GM21381 (cell line): ENCODE data around the gene BCL10.
"Not testable (repeated sequence)": the region's sequence is repeated elsewhere in the genome, so short reads cannot be mapped to it uniquely, and the experiment has no call there.

Source experiments
- ATAC-seq: cut with Tn5 transposase; IDR thresholded peaks from one replicate; pipeline ENCODE4 v1.9.1; 2021; ENCODE audit warnings: mild to moderate bottlenecking, moderate library complexity; ENCODE audit not compliant: unreplicated experiment

BCL10 gene

DNA sequence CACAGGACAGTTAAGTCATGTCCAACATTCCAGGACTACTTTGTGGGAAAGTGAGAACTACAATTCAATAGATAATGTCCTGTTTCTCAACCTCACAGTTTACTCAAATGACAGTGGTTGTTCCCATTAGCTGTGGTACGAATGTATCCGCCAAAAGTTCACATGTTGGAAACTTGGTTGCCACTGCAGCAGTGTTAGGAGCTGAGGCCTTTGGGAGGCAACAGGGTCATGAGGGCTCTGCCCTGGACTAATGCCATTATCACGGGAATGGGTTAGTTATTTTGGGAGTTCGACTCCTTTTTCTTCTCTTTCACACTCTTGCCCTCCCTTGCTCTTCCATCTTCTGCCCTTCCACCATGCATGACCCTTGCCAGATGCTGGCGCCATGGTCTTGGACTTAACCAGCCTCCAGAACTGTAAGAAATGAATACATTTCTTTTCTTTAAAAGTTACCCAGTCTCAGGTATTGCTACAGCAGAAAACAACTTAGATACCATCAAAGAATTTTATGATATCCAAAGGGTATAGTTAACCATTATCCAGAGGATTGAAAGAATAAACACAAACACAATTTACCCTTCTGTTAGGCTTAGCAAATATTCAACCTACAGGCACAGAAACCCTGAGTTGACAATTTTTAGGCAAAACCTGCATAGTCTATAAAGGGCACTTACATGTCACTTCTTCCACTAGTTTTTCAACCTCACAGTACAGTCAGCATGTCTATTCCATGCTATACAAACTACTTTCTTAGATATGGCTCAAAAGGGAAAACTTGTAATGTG is 7.4 kb downstream of the BCL10 start:
- ATAC-seq, result no peak

DNA sequence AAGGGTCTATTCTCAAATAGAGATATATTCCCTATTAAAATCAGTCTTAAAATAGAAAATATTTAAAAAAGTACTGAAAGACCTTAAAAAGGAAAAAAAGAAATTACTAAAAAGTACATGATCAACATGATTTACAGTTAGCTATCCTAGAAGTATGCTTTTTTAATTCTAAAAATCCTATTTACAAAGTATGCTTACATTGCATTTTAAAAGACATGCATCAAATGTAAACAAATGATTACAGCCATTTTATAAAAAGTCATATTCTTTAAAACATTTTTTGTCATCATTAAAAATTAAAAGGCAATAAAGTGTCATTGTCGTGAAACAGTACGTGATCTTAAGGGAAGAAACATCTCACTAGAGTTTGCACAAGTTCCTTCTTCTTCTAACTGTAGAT is 9.1 kb downstream of the BCL10 start:
- ATAC-seq, result no peak

- ATAC-seq, result no peak
These were observed 12.3 kb downstream of the BCL10 start for GRCh38 chr1:85264150-85264549.

DNA sequence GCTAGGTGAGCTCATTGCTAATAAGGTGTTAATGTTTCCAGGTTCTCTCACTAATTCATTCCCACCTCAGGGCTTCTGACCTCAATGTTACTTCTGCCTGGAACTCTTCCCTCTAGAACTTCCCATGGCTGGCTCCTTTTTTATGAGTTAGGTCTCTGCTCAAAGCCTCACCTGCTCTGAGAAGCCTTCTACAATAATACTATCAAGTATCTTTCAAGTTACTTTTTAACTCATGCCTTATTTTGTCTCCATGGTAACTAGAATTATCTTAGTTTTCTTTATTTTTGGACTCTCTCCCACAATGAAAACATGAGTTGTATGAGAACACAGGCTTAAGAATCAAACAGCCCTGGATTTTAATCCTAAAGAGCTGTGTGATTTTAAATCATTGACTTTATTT is 13.4 kb downstream of the BCL10 start:
- no peak for ATAC-seq

GRCh38 chr1:85259912-85260274 is 16.5 kb downstream of the BCL10 start:
- no peak for ATAC-seq

DNA sequence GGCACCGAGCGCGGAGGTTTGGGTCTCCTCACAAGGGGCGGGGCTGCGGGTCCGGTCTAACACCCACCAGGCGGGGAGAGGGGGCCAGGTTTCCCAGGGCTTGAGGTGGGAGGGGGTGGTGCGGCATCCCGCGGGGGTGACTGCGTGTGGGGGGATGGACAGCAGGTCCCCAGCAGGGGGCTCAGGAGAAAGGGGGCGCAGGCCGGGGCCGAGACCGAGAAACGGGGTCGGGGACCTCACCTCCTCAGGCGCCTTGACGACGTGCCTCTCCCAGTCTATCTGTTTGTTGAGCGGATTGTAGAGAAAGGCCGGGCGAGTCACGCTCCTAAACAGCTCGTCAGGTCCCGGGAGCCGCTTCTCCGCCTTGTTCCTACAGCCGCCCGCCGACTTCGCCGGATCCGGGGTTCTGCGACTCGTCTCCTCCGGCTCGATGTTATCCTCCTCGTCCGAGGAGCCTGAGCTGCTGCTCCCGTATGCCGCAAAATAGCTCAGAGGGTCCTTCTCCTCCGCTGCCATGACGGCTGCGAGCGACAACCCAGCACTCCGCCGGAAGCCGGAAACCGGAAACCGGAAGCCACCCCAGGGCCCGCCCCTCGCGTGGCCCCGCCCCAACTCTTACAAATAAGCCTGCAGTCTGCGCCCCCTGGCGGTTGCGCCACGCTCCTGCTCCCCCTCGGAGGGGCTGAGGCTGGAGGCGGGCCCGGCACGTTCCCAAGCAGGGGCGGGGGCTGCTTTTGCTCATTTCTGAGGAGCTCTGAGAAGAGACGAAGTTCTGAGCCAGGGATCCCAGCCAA is 17.1 kb downstream of the BCL10 start, which contains the start of gene C1orf52:
Gene C1orf52 (minus strand): TSS at position 545 of the 794 bp plus-strand sequence. CDS start 29 bp downstream, at position 516.
- peak; percentile 98 for ATAC-seq

DNA sequence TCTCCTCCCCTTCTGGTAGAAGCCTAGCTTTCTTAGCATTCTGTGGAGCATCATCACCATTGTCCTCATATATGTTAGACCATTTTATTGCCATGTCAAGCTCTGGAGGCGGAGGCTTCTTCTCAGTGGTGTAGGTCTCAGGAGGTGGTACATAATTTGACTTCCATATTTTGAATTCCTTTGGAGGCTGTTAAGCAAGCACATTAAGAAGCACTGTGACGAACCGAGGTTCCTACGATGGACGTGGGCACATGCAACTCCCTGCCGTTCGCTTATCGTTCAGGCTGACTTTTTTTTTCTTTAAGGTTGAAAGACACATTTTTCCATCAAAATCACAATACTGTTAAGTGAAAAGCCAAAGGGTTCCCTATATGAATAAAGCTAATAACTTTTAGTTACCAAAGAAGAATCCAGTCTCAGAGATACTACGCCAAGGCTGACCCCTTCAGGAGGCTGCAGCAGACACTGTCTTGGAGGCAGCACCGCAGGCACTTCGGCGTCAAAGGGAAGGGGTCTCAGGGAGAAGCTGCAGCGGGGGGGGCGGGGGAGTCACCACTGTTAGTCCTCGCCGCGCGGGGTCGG is 17.8 kb downstream of the BCL10 start:
- ATAC-seq, result no peak

DNA sequence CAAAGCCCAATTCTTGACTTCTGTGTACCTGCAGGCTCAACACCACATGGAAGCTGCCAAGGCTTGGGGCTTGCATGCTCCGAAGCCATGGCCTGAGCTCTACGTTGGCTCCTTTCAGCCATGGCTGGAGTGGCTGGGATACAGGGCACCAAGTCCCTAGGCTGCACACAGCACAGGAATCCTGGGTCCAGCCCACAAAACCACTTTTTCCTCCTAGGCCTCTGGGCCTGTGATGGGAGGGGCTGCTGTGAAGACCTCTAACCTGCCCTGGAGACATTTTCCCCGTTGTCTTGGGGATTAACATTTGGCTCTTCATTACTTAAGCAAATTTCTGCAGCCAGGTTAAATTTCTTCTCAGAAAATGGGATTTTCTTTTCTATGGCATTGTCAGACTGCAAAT is 27.4 kb downstream of the BCL10 start:
- not testable (repeated sequence) for ATAC-seq

DNA sequence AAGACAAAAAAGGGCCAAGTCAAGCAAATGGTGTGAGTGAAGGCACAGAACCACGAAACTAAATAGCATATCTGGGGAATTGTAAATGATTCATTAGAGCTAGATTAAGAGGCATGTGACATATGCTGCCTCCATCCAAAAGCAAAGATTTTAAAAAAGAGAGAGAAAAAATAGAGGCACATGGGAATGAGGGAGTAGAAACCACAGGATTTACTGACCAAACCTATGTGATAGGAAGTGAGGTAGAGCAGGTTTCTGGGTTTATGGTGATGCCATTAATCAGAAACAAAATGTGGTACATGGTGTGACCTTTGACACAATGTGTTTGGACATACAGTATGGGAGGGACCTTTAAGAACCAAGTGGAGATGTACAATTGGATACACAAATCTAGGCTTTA is 30.5 kb downstream of the BCL10 start:
- ATAC-seq, result no peak

- no peak for ATAC-seq
These were observed 31.0 kb downstream of the BCL10 start for GRCh38 chr1:85245456-85245855.

DNA sequence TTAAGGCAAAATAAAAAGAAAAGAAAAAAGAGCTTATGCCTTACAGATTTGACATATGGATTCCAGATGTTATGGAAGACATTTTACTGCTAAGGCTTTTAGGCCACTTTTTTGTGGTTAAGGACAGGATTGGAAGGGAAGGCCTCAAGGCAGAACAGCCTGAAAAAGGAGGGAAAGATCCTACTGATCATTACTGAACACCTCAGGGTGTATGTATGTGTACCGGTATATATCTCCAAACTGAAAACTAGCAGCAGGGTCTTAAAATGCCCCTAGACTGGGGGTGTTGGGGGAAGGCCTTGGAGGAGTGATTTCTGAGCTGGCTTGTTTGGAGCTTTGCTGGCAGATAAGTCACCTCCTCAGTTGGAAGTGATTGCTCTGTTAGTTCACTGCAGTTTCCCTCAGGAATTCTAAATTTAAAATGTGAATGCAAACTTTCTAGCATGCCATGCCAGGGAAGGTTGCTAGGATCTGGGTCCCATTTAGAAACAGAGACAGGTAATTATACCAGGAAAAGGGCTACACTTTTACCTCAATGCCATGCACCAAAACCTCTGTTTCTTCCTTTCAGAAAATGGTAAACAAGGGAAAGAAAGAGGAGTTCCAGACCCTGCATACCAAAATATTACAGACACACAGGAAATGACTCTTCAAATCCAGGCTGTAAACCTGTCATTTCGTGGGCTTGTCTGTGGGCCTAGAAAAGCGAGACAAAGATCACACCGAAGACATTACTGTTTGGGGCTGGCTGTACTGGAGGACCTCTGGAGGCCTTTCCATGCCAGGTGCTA is 32.0 kb downstream of the BCL10 start:
- ATAC-seq, result no peak

DNA sequence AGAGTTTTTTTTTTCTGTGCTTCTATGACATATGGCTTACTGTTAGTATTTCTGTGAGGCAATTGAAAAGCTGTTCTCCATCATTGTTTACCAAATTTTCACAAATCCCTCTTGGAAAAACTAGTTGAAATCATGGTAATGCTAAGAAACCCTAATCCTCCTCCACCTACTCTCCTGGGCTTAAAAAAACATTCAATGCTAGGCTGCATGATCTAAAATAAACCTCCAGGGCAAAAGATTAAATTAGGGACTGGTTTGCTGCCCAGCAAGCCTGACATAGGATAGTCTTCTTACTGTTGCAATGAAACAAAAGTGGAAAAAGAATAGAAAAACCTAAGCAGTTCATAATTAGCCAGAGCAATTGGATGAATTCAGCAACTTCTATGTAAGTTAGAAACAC is 33.1 kb downstream of the BCL10 start:
- no peak for ATAC-seq

- no peak for ATAC-seq
These were observed 35.8 kb downstream of the BCL10 start for GRCh38 chr1:85240643-85241042.

GRCh38 chr1:85240174-85240601 is 36.2 kb downstream of the BCL10 start:
- ATAC-seq, result no peak

- no peak for ATAC-seq
These were observed 38.8 kb downstream of the BCL10 start for GRCh38 chr1:85237613-85238012.

- no peak for ATAC-seq
These were observed 46.0 kb downstream of the BCL10 start for GRCh38 chr1:85230305-85230977.

- ATAC-seq, result no peak
These were observed 46.8 kb downstream of the BCL10 start for GRCh38 chr1:85229574-85230097.

DNA sequence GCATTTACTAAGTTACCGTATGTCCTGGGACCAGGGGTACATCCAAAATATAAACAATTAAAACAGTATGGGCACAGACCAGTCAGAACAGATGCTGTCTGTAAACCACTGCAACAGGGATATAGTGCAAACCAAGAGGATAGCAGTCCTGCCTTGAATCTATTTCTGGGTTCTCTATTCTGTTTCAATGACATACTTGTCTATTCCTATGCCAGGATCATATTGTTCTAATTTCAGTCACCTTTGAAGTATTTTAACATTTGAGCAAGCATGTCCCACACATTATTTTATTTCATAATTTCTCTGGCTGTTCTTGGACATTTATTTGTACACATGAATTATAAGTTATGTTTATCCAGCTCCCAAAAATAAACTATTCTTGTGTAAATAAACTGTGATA is 47.5 kb downstream of the BCL10 start:
- ATAC-seq, result no peak

- no peak for ATAC-seq
These were observed 50.6 kb downstream of the BCL10 start for GRCh38 chr1:85225624-85226380.
